ENCODE results near the gene FUT8.

GRCh38 chr14:65780566-65780965 lies 368.0 kb downstream of the FUT8 start:
- no peak for TF ChIP-seq CTCF (IDR thresholded peaks at IDR 0.05; ENCODE audit: borderline replicate concordance, extremely low read depth, low read length, poor library complexity, severe bottlenecking)
- TF ChIP-seq EZH2 (IDR thresholded peaks at IDR 0.05; ENCODE audit: borderline replicate concordance, low read depth, low read length, severe bottlenecking), result no peak

Measured in DND-41 (cell line).